NT2/D1 (cell line): ENCODE measurements around the gene FITM2.

Source experiments
- SUZ12 ChIP-seq: IDR thresholded peaks from 2 replicates; pipeline ENCODE4 v1.6.1; 2011; ENCODE audit not compliant: insufficient read length, insufficient read depth; ENCODE audit errors: extremely low read depth
- YY1 ChIP-seq: IDR thresholded peaks from 2 replicates; pipeline ENCODE4 v1.6.1; 2011; ENCODE audit not compliant: insufficient read length, insufficient read depth
- ZNF274 ChIP-seq: IDR thresholded peaks from 2 replicates; pipeline ENCODE4 v1.6.1; 2011; ENCODE audit warnings: mild to moderate bottlenecking, low read depth, low read length

DNA sequence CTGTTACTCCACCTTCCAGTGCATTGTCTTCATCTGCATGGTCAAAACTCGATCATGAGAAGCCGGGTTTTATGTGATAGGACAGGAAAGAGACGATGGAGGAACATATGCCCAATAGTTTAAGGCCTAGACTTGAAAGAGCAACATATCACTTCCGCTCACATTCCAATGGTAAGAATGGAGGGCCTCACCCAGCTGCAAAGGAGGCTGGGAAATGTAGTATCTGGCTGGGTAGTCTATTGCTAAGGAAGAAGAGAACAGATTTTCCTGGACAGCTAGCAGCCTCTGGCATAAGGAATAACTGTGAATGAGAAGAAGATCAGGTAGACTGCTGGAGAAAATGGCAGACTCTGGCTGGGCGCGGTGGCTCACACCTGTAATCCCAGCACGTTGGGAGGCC lies 19.2 kb downstream of the FITM2 start:
- TF ChIP-seq ZNF274 (no peak), YY1 (no peak), SUZ12 (no peak)
